ENCODE measurements around the gene MX1.

DNA sequence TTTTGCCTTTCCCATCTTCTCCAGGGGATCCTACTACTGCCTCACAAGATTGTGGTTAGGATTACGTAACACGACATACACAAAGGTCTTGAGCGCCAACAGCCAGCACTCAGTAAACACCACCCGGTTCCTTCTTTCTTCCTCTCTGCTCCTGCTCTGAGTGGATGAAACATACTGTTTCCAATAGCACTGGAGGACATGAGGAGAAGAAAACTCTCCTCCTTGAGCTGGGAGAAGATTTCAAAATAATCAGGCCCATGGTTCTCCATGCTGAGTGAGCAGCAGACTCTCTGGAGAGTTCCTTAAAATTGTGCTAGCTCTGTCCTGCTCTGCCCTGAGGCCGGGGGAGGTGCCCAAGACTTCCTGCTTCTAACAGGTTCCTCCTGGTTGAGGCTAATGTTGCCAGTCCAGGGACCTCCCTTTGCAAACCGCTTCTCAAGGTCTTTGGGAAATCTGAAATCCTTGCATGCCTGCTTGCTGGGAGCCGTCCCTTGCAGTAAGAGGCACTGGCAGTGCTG is 29.4 kb upstream of the MX1 start:
- TF ChIP-seq, protein P1, sequence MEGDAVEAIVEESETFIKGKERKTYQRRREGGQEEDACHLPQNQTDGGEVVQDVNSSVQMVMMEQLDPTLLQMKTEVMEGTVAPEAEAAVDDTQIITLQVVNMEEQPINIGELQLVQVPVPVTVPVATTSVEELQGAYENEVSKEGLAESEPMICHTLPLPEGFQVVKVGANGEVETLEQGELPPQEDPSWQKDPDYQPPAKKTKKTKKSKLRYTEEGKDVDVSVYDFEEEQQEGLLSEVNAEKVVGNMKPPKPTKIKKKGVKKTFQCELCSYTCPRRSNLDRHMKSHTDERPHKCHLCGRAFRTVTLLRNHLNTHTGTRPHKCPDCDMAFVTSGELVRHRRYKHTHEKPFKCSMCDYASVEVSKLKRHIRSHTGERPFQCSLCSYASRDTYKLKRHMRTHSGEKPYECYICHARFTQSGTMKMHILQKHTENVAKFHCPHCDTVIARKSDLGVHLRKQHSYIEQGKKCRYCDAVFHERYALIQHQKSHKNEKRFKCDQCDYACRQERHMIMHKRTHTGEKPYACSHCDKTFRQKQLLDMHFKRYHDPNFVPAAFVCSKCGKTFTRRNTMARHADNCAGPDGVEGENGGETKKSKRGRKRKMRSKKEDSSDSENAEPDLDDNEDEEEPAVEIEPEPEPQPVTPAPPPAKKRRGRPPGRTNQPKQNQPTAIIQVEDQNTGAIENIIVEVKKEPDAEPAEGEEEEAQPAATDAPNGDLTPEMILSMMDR (conservative IDR thresholded peaks at IDR 0.05; ENCODE audit: low read length), result no peak
- no peak for TF ChIP-seq EZH2phosphoT487 (IDR thresholded peaks at IDR 0.05; ENCODE audit: borderline replicate concordance, low read depth, low read length)

All from OCI-LY7 (cell line).